Keratinocyte (primary cell): ENCODE measurements around the gene FCF1. TPM values are rescaled to one million over a fixed set of nuclear protein-coding genes. Genes with fewer than 3 reads are reported as not detected.

ENCODE experiments used
- DNase-seq: peaks from one replicate; pipeline ENCODE4 v3.0.0-alpha.2; 2011; ENCODE audit warnings: low read depth, missing footprints, low spot score
- FAIRE-seq: peaks from 2 replicates; lab custom pipeline; 2011; peaks lifted over from hg19 to GRCh38; lab: Jason Lieb, UNC
- H2AFZ ChIP-seq: 2 replicates; pipeline ENCODE4 v1.6.0; 2012; ENCODE audit warnings: low read length, control low read depth, inconsistent platforms; ENCODE audit not compliant: control insufficient read depth
- H3K27ac ChIP-seq: 2 replicates; pipeline ENCODE4 v1.5.1; 2011; ENCODE audit warnings: low read length; ENCODE audit not compliant: control insufficient read depth, insufficient read depth
- H3K27me3 ChIP-seq: 3 replicates; pipeline ENCODE4 v1.6.0; 2011; ENCODE audit warnings: low read length; ENCODE audit not compliant: control insufficient read depth, insufficient read depth; ENCODE audit errors: extremely low read depth
- H3K36me3 ChIP-seq, 2 experiments: 2 replicates in 1 of 2; 3 replicates in 1 of 2; pipeline ENCODE4 v1.5.1; 2011; ENCODE audit warnings: low read length in 2 of 2, mild to moderate bottlenecking in 1 of 2; ENCODE audit not compliant: control insufficient read depth in 2 of 2, insufficient read depth in 2 of 2; ENCODE audit errors: extremely low read depth in 1 of 2
- H3K4me1 ChIP-seq: 3 replicates; pipeline ENCODE4 v1.5.1; 2011; ENCODE audit warnings: low read length; ENCODE audit not compliant: control insufficient read depth, insufficient read depth; ENCODE audit errors: extremely low read depth
- H3K4me2 ChIP-seq: 3 replicates; pipeline ENCODE4 v1.6.0; 2011; ENCODE audit warnings: low read depth, low read length; ENCODE audit not compliant: control insufficient read depth, insufficient read depth; ENCODE audit errors: extremely low read depth
- H3K4me3 ChIP-seq, 3 experiments: fragments of 200-600 bp in 1 of 3; sonication (generic) in 1 of 3; 2 replicates in 2 of 3; 3 replicates in 1 of 3; pipeline ENCODE4 v1.5.1; 2011 to 2016; ENCODE audit warnings: low read length in 3 of 3, mild to moderate bottlenecking in 3 of 3, control low read depth in 2 of 3, inconsistent platforms in 1 of 3, low read depth in 1 of 3, mixed read lengths in 1 of 3, mixed run types in 1 of 3, moderate library complexity in 1 of 3; ENCODE audit not compliant: control insufficient read depth in 2 of 3, insufficient read depth in 2 of 3; ENCODE audit errors: extremely low read depth in 1 of 3
- H3K79me2 ChIP-seq: 2 replicates; pipeline ENCODE4 v1.6.0; 2012; ENCODE audit warnings: low read length; ENCODE audit not compliant: control insufficient read depth, insufficient read depth
- H3K9ac ChIP-seq: 3 replicates; pipeline ENCODE4 v1.6.0; 2011; ENCODE audit warnings: low read length; ENCODE audit not compliant: control insufficient read depth, insufficient read depth; ENCODE audit errors: extremely low read depth
- H3K9me1 ChIP-seq: 3 replicates; pipeline ENCODE4 v1.6.0; 2011; ENCODE audit warnings: low read length; ENCODE audit not compliant: control insufficient read depth, insufficient read depth; ENCODE audit errors: extremely low read depth
- H3K9me3 ChIP-seq: 2 replicates; pipeline ENCODE4 v1.5.1; 2012; ENCODE audit warnings: low read depth, low read length; ENCODE audit not compliant: control insufficient read depth
- H4K20me1 ChIP-seq: 3 replicates; pipeline ENCODE4 v1.6.0; 2011; ENCODE audit warnings: low read length; ENCODE audit not compliant: control insufficient read depth, insufficient read depth; ENCODE audit errors: extremely low read depth
- EZH2 ChIP-seq: IDR thresholded peaks from one replicate; pipeline ENCODE4 v1.6.1; 2012; ENCODE audit warnings: inconsistent platforms, mild to moderate bottlenecking, low read length, moderate library complexity
- dilution Hi-C: fragments of 300-500 bp; cut with MboI; formaldehyde crosslinking; loops from one replicate; pipeline ENCODE4 v1.7.0; 2020; ENCODE audit warnings: low sequenced_read_pairs; ENCODE audit not compliant: extremely low pct_ligation_motif_present
- polyA plus RNA-seq, 5 experiments: library from polyadenylated mRNA; depleted of rRNA in 3 of 5; stranded (reverse) in 3 of 5; stranded (forward) in 1 of 5; unstranded in 1 of 5; fragments of >200 nt; gene quantifications; 1 replicate in 1 of 5; 2 replicates in 3 of 5; 3 replicates in 1 of 5; pipeline versions ENCODE4 v1.2.1 to v1.2.3, GENCODE V29; 2011 to 2012; ENCODE audit warnings: missing spikeins in 2 of 5, low read depth in 1 of 5, low replicate concordance in 1 of 5
- TF ChIP-seq, protein P1 (sequence below), 3 experiments: IDR thresholded peaks in 1 of 3; conservative IDR thresholded peaks in 1 of 3; optimal IDR thresholded peaks in 1 of 3; 2 replicates in 2 of 3; 3 replicates in 1 of 3; pipeline versions ENCODE3 to v1.5.1; 2011; ENCODE audit warnings: low read length in 3 of 3, mild to moderate bottlenecking in 3 of 3, moderate library complexity in 2 of 3, control low read depth in 1 of 3, inconsistent platforms in 1 of 3; ENCODE audit not compliant: insufficient read depth in 2 of 3; ENCODE audit errors: extremely low read depth in 1 of 3

The FCF1 gene
- polyA plus RNA-seq, 1 donor (not counting 4 experiments of a cell fraction or from before 2014, with no cell fraction given), result 86.8 TPM

DNA sequence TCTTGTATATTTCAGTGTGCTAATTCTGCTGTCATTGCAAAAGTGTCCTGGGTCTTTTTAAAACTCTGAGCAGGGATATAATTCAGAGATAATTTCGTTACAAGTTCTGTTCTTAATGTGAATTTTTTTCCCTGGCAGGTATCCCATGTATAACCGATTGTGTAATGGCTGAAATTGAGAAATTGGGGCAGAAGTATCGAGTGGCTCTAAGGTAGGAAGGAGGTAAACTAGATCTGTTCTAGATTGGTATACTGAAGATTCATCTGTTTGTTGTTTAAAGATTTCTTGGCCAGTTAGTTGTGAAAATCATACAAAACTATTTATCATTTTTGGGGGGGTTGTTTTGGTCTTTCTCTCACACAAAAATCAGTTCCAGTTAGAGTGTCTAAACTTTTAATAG, 10.2 kb downstream of the FCF1 start:
- Histone ChIP-seq H3K9me1 (no peaks in the 10 kb centered on the region), H3K4me3 (no peak overlapping the region), H3K9ac (no peak overlapping the region), H3K27ac (no peak overlapping the region), H3K4me1 (no peaks in the 10 kb centered on the region), H2AFZ (no peak overlapping the region), H3K36me3 (peaks cover 4 to 6% of the 10 kb centered on the region in 2 experiments), H3K4me2 (no peak overlapping the region), H3K27me3 (no peaks in the 10 kb centered on the region), H4K20me1 (no peaks in the 10 kb centered on the region), H3K79me2 (no peaks in the 10 kb centered on the region), H3K9me3 (no peaks in the 10 kb centered on the region)
- no peak for TF ChIP-seq EZH2
- TF ChIP-seq, protein P1, sequence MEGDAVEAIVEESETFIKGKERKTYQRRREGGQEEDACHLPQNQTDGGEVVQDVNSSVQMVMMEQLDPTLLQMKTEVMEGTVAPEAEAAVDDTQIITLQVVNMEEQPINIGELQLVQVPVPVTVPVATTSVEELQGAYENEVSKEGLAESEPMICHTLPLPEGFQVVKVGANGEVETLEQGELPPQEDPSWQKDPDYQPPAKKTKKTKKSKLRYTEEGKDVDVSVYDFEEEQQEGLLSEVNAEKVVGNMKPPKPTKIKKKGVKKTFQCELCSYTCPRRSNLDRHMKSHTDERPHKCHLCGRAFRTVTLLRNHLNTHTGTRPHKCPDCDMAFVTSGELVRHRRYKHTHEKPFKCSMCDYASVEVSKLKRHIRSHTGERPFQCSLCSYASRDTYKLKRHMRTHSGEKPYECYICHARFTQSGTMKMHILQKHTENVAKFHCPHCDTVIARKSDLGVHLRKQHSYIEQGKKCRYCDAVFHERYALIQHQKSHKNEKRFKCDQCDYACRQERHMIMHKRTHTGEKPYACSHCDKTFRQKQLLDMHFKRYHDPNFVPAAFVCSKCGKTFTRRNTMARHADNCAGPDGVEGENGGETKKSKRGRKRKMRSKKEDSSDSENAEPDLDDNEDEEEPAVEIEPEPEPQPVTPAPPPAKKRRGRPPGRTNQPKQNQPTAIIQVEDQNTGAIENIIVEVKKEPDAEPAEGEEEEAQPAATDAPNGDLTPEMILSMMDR (optimal IDR thresholded peaks at IDR 0.05 in 1 of 3, IDR thresholded peaks at IDR 0.05 in 1 of 3, conservative IDR thresholded peaks at IDR 0.05 in 1 of 3; ENCODE audit: extremely low read depth in 1 of 3, insufficient read depth in 2 of 3, low read length in 3 of 3), result no peak
- DNase-seq, result no peak
- dilution Hi-C loops, result no loop called here
- no peak for FAIRE-seq

DNA sequence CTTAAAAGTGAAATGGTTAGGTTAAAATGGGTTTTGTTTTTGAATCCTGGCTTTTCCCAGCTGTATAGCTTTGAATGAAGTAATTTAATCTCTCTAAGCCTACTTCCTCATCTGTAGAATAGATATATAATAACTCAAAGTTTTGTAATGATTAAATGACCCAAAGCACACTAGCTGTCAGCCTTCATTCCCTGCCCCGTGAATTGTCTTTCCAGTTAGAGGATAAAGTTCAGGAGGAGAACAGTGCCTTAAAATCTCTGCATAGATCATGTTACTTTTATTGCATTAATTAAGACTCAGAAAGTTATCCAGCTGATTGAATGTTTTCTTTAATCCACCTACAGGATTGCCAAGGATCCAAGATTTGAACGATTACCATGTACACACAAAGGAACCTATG, 19.4 kb downstream of the FCF1 start:
- peaks cover 0 to 4% of the 10 kb centered on the region in 2 experiments for H3K36me3 ChIP-seq
- DNase-seq, result no peak
- no peaks in the 10 kb centered on the region for H3K4me1 ChIP-seq
- no peak overlapping the region for H3K4me2 ChIP-seq
- H3K79me2 ChIP-seq, result no peaks in the 10 kb centered on the region
- no peak overlapping the region for H2AFZ ChIP-seq
- no peaks in the 10 kb centered on the region for H3K27me3 ChIP-seq
- H3K9me1 ChIP-seq, result no peaks in the 10 kb centered on the region
- H3K9me3 ChIP-seq, result no peaks in the 10 kb centered on the region
- FAIRE-seq, result no peak
- H4K20me1 ChIP-seq, result no peaks in the 10 kb centered on the region
- dilution Hi-C loops, result no loop called here
- no peak overlapping the region for H3K9ac ChIP-seq
- no peak overlapping the region for H3K4me3 ChIP-seq
- no peak overlapping the region for H3K27ac ChIP-seq
- no peak for TF ChIP-seq EZH2
- TF ChIP-seq, protein P1 (optimal IDR thresholded peaks at IDR 0.05 in 1 of 3, IDR thresholded peaks at IDR 0.05 in 1 of 3, conservative IDR thresholded peaks at IDR 0.05 in 1 of 3; ENCODE audit: extremely low read depth in 1 of 3, insufficient read depth in 2 of 3, low read length in 3 of 3), result no peak
